ENCODE results near the gene TSPEAR.

The TSPEAR gene

GRCh38 chr21:44555200-44555875 is 156.0 kb downstream of the TSPEAR start:
- H3K9ac ChIP-seq (ENCODE audit: low read length) = no peak overlapping the region
- no peak overlapping the region for H3K27ac ChIP-seq (ENCODE audit: low read depth, low read length, poor library complexity, severe bottlenecking)
- TF ChIP-seq EZH2 (IDR thresholded peaks at IDR 0.05; ENCODE audit: borderline replicate concordance, low read length) (no peak), CTCF (IDR thresholded peaks at IDR 0.05; ENCODE audit: low read length) (no peak)
- no peak overlapping the region for H2AFZ ChIP-seq (ENCODE audit: low read length)
- no peaks in the 10 kb centered on the region for H3K4me1 ChIP-seq (ENCODE audit: insufficient read depth, low read length, severe bottlenecking)
- no peaks in the 10 kb centered on the region for H3K36me3 ChIP-seq (ENCODE audit: insufficient read depth, low read length)
- H3K27me3 ChIP-seq (ENCODE audit: insufficient read depth, low read length) = no peaks in the 10 kb centered on the region; the same call in 1 of the 2 replicates
- H3K9me3 ChIP-seq (ENCODE audit: low read length) = no peaks in the 10 kb centered on the region
- no peaks in the 10 kb centered on the region for H3F3A ChIP-seq (ENCODE audit: insufficient read depth, low read length)
- H3K79me2 ChIP-seq (ENCODE audit: insufficient read depth, low read length) = no peaks in the 10 kb centered on the region
- H4K20me1 ChIP-seq (ENCODE audit: insufficient read depth, low read length) = no peaks in the 10 kb centered on the region
- H3K4me2 ChIP-seq (ENCODE audit: low read length) = no peak overlapping the region
- H3K9me2 ChIP-seq (ENCODE audit: low read depth, low read length) = no peaks in the 10 kb centered on the region
- H3K4me3 ChIP-seq (ENCODE audit: low read depth, low read length, poor library complexity, severe bottlenecking) = no peak overlapping the region

GRCh38 chr21:44552681-44553080 is 158.7 kb downstream of the TSPEAR start:
- no peaks in the 10 kb centered on the region for H3K9me3 ChIP-seq (ENCODE audit: low read length)
- no peaks in the 10 kb centered on the region for H3F3A ChIP-seq (ENCODE audit: insufficient read depth, low read length)
- H3K79me2 ChIP-seq (ENCODE audit: insufficient read depth, low read length) = no peaks in the 10 kb centered on the region
- no peak overlapping the region for H2AFZ ChIP-seq (ENCODE audit: low read length)
- H3K9me2 ChIP-seq (ENCODE audit: low read depth, low read length) = no peaks in the 10 kb centered on the region
- H4K20me1 ChIP-seq (ENCODE audit: insufficient read depth, low read length) = no peaks in the 10 kb centered on the region
- no peak overlapping the region for H3K4me2 ChIP-seq (ENCODE audit: low read length)
- H3K9ac ChIP-seq (ENCODE audit: low read length) = no peak overlapping the region
- no peaks in the 10 kb centered on the region; the same call in 1 of the 2 replicates for H3K27me3 ChIP-seq (ENCODE audit: insufficient read depth, low read length)
- H3K27ac ChIP-seq (ENCODE audit: low read depth, low read length, poor library complexity, severe bottlenecking) = no peak overlapping the region
- no peaks in the 10 kb centered on the region for H3K4me1 ChIP-seq (ENCODE audit: insufficient read depth, low read length, severe bottlenecking)
- no peaks in the 10 kb centered on the region for H3K36me3 ChIP-seq (ENCODE audit: insufficient read depth, low read length)
- no peak for TF ChIP-seq EZH2 (IDR thresholded peaks at IDR 0.05; ENCODE audit: borderline replicate concordance, low read length)
- no peak for TF ChIP-seq CTCF (IDR thresholded peaks at IDR 0.05; ENCODE audit: low read length)
- H3K4me3 ChIP-seq (ENCODE audit: low read depth, low read length, poor library complexity, severe bottlenecking) = no peak overlapping the region

- no peaks in the 10 kb centered on the region for H3K9me2 ChIP-seq (ENCODE audit: low read depth, low read length)
- no peak overlapping the region for H3K27ac ChIP-seq (ENCODE audit: low read depth, low read length, poor library complexity, severe bottlenecking)
- no peak overlapping the region for H3K4me3 ChIP-seq (ENCODE audit: low read depth, low read length, poor library complexity, severe bottlenecking)
- H3K27me3 ChIP-seq (ENCODE audit: insufficient read depth, low read length) = peaks cover 3% of the 10 kb centered on the region; the same call in 1 of the 2 replicates
- no peak overlapping the region for H3K9ac ChIP-seq (ENCODE audit: low read length)
- H3K9me3 ChIP-seq (ENCODE audit: low read length) = peaks cover 3% of the 10 kb centered on the region
- no peaks in the 10 kb centered on the region for H3K36me3 ChIP-seq (ENCODE audit: insufficient read depth, low read length)
- H3K79me2 ChIP-seq (ENCODE audit: insufficient read depth, low read length) = no peaks in the 10 kb centered on the region
- no peaks in the 10 kb centered on the region for H3K4me1 ChIP-seq (ENCODE audit: insufficient read depth, low read length, severe bottlenecking)
- TF ChIP-seq EZH2 (IDR thresholded peaks at IDR 0.05; ENCODE audit: borderline replicate concordance, low read length) (no peak), CTCF (IDR thresholded peaks at IDR 0.05; ENCODE audit: low read length) (no peak)
- H3K4me2 ChIP-seq (ENCODE audit: low read length) = no peak overlapping the region
- H4K20me1 ChIP-seq (ENCODE audit: insufficient read depth, low read length) = no peaks in the 10 kb centered on the region
- no peaks in the 10 kb centered on the region for H3F3A ChIP-seq (ENCODE audit: insufficient read depth, low read length)
- no peak overlapping the region for H2AFZ ChIP-seq (ENCODE audit: low read length)
These were observed 159.2 kb downstream of the TSPEAR start for GRCh38 chr21:44552136-44552535.
